Right cardiac atrium (tissue), 5 donors: ENCODE measurements around the gene CAV2. TPM values are rescaled to one million over a fixed set of nuclear protein-coding genes. Genes with fewer than 3 reads are reported as not detected.

Experiments used
- ATAC-seq, 2 donors: fragments of 200-7000 bp; cut with Tn5 transposase; one replicate each; pipeline versions ENCODE4 v1.8.0 to v1.9.1; 2020; ENCODE audit warnings: moderate library complexity in 2 of 2, mild to moderate bottlenecking in 1 of 2
- DNase-seq, 3 donors: peaks; one replicate each; pipeline ENCODE4 v3.0.0-alpha.2; 2020
- H3K27ac ChIP-seq: one replicate; pipeline ENCODE4 v1.5.1; 2013; ENCODE audit warnings: mild to moderate bottlenecking, low read length, control low read depth, moderate library complexity
- H3K27me3 ChIP-seq: one replicate; pipeline ENCODE4 v1.6.1; 2013; ENCODE audit not compliant: control insufficient read depth, insufficient read depth
- H3K4me1 ChIP-seq: one replicate; pipeline ENCODE4 v1.6.1; 2013; ENCODE audit warnings: low read length; ENCODE audit not compliant: control insufficient read depth, insufficient read depth
- H3K4me3 ChIP-seq: one replicate; pipeline ENCODE4 v1.5.1; 2013; ENCODE audit warnings: low read length, control low read depth
- H3K9me3 ChIP-seq: one replicate; pipeline ENCODE4 v1.6.1; 2013; ENCODE audit warnings: low read length; ENCODE audit not compliant: control insufficient read depth
- WGBS: extraction: QIAGEN DNeasy Blood & Tissue Kit; methylation state at CpG from one replicate; pipeline ENCODE4 v1.1.7; 2013; 5-methylcytosine and 5-hydroxymethylcytosine counted together
- intact Hi-C, 4 donors: fragments of 100-400 bp; cut with DNase I; formaldehyde crosslinking; loops; one replicate each; pipeline versions ENCODE4 v1.11.0 to v1.14.0; 2022 to 2023
- polyA plus RNA-seq: library from polyadenylated mRNA; stranded (reverse); fragments of 200-250 nt; gene quantifications from one replicate; pipeline ENCODE4 v1.2.3, GENCODE V29; 2013
- total RNA-seq, 4 donors: library from RNA; stranded (reverse); fragmentation: NEBNext Ultra II Directional; extraction: Animal tissue kit (Norgen Biotek cat#: 25700); gene quantifications; one replicate each; pipeline ENCODE4 v1.2.1, GENCODE V29; 2021
- donor health status: healthy with polysubstance abuse.
- donor health status: DM: no; HTN: yes; CAD: no.
- donor health status: DM: no; HTN: no; CAD: no.
- donor health status: DM: no; HTN: yes; CAD: no; lungs with severe emphysema.
- donor health status: DM: yes; HTN: yes; CAD: no.

The CAV2 gene
- total and polyA plus RNA-seq, 5 donors, result 136 to 233 (median 186) TPM

- Histone ChIP-seq H3K27ac (peak overlapping the region; percentile 95), H3K9me3 (no peaks in the 10 kb centered on the region), H3K4me3 (peak overlapping the region; percentile 76), H3K27me3 (no peaks in the 10 kb centered on the region), H3K4me1 (peaks cover 2% of the 10 kb centered on the region)
- ATAC-seq (no peak), DNase-seq (no peak)
- 17% methylated on average over 10 of the region's 10 CpGs for WGBS
- intact Hi-C loops, result loop anchor here (2.0 to 10.0 kb wide), 6 partner anchors 51 to 259 kb away; no protein-coding TSS in a partner anchor
Observed at GRCh38 chr7:116524221-116524608, 24.7 kb downstream of the CAV2 start.

- Histone ChIP-seq H3K4me1 (peaks cover 2% of the 10 kb centered on the region), H3K4me3 (peak within 1 kb of the TSS; percentile 76), H3K27me3 (no peaks in the 10 kb centered on the region), H3K9me3 (no peaks in the 10 kb centered on the region), H3K27ac (peak within 1 kb of the TSS; percentile 95)
- under 1% methylated on average over 42 of the region's 42 CpGs for WGBS
- intact Hi-C loops, result loop anchor here (2.0 to 10.0 kb wide), 8 partner anchors 50 to 262 kb away; no protein-coding TSS in a partner anchor
- ATAC-seq, result peak; percentile 85
- DNase-seq, result peak; percentile 89 to 96 (median 95)
Observed at GRCh38 chr7:116524609-116525297, 25.2 kb downstream of the CAV2 start, which contains the start of gene CAV1. TSS of gene CAV1 (plus strand) at chr7:116525036. CDS start at chr7:116525063, 27 bp downstream.

- peak; percentile 48 to 84 (median 80) for DNase-seq
- ATAC-seq, result peak; percentile 25 to 37
- no peaks in the 10 kb centered on the region for H3K27me3 ChIP-seq
- intact Hi-C loops, result loop anchor here (2.0 to 10.0 kb wide), 8 partner anchors 49 to 263 kb away; no protein-coding TSS in a partner anchor
- peak overlapping the region; percentile 95 for H3K27ac ChIP-seq
- H3K4me3 ChIP-seq, result peak overlapping the region; percentile 76
- peaks cover 3% of the 10 kb centered on the region for H3K4me1 ChIP-seq
- under 1% methylated on average over 36 of the region's 36 CpGs for WGBS
- H3K9me3 ChIP-seq, result no peaks in the 10 kb centered on the region
Observed at GRCh38 chr7:116525298-116525912, 25.9 kb downstream of the CAV2 start.

- Histone ChIP-seq H3K9me3 (no peaks in the 10 kb centered on the region), H3K4me1 (peaks cover 6% of the 10 kb centered on the region)
- WGBS, result under 1% methylated on average over 83 of the region's 83 CpGs
Observed at GRCh38 chr7:116525913-116526861, 26.6 kb downstream of the CAV2 start.

GRCh38 chr7:116526897-116527296, 27.4 kb downstream of the CAV2 start:
- 19% methylated on average over 5 of the region's 5 CpGs for WGBS

More at GRCh38 chr7:116525913-116526861, 26.6 kb downstream of the CAV2 start:
- Histone ChIP-seq H3K27me3 (no peaks in the 10 kb centered on the region), H3K4me3 (peak overlapping the region; percentile 76), H3K27ac (peak overlapping the region; percentile 95)
- DNase-seq (peak; percentile 84 to 94 (median 93)), ATAC-seq (peak; percentile 89 to 91)
- intact Hi-C loops, result loop anchor here (2.0 to 10.0 kb wide), 8 partner anchors 49 to 264 kb away; no protein-coding TSS in a partner anchor

GRCh38 chr7:116527521-116527920, 28.0 kb downstream of the CAV2 start:
- peaks cover 8% of the 10 kb centered on the region for H3K4me1 ChIP-seq

More at GRCh38 chr7:116526897-116527296, 27.4 kb downstream of the CAV2 start:
- no peaks in the 10 kb centered on the region for H3K27me3 ChIP-seq
- ATAC-seq, result no peak
- H3K4me3 ChIP-seq, result peak overlapping the region; percentile 76
- peaks cover 6% of the 10 kb centered on the region for H3K4me1 ChIP-seq
- intact Hi-C loops, result loop anchor here (5.0 to 10.0 kb wide), 7 partner anchors 48 to 265 kb away; no protein-coding TSS in a partner anchor
- no peaks in the 10 kb centered on the region for H3K9me3 ChIP-seq
- no peak for DNase-seq
- H3K27ac ChIP-seq, result peak overlapping the region; percentile 92

GRCh38 chr7:116528008-116528789, 28.7 kb downstream of the CAV2 start:
- intact Hi-C loops, result loop anchor here (5.0 to 10.0 kb wide), 7 partner anchors 47 to 266 kb away; no protein-coding TSS in a partner anchor
- peak; percentile 36 to 75 for ATAC-seq
- peaks cover 11% of the 10 kb centered on the region for H3K4me1 ChIP-seq

More at GRCh38 chr7:116527521-116527920, 28.0 kb downstream of the CAV2 start:
- WGBS, result 24% methylated on average over 3 of the region's 3 CpGs
- Histone ChIP-seq H3K9me3 (no peaks in the 10 kb centered on the region), H3K27me3 (no peaks in the 10 kb centered on the region), H3K4me3 (peak overlapping the region; percentile 76), H3K27ac (peak overlapping the region; percentile 92)
- intact Hi-C loops, result loop anchor here (5.0 to 10.0 kb wide), 7 partner anchors 47 to 265 kb away; no protein-coding TSS in a partner anchor
- DNase-seq (no peak), ATAC-seq (no peak)

GRCh38 chr7:116529250-116529649, 29.7 kb downstream of the CAV2 start:
- ATAC-seq (no peak), DNase-seq (no peak)
- Histone ChIP-seq H3K27me3 (no peaks in the 10 kb centered on the region), H3K27ac (no peak overlapping the region), H3K4me3 (peak overlapping the region; percentile 37), H3K4me1 (peaks cover 11% of the 10 kb centered on the region), H3K9me3 (no peaks in the 10 kb centered on the region)
- intact Hi-C loops, result loop anchor here (5.0 to 10.0 kb wide), 7 partner anchors 46 to 267 kb away; no protein-coding TSS in a partner anchor
- 36% methylated on average over 1 of the region's 1 CpG for WGBS

More at GRCh38 chr7:116528008-116528789, 28.7 kb downstream of the CAV2 start:
- 14% methylated on average over 3 of the region's 3 CpGs for WGBS
- DNase-seq, result peak; percentile 74 to 80 (median 75)
- no peaks in the 10 kb centered on the region for H3K27me3 ChIP-seq
- H3K4me3 ChIP-seq, result peak overlapping the region; percentile 76
- no peaks in the 10 kb centered on the region for H3K9me3 ChIP-seq
- H3K27ac ChIP-seq, result peak overlapping the region; percentile 95

GRCh38 chr7:116530107-116530820, 30.7 kb downstream of the CAV2 start:
- ATAC-seq (no peak), DNase-seq (no peak)
- Histone ChIP-seq H3K27ac (peak overlapping the region; percentile 70), H3K9me3 (no peaks in the 10 kb centered on the region), H3K27me3 (no peaks in the 10 kb centered on the region), H3K4me3 (peak overlapping the region; percentile 62), H3K4me1 (peaks cover 13% of the 10 kb centered on the region)
- 37% methylated on average over 3 of the region's 3 CpGs for WGBS
- intact Hi-C loops, result no loop called here
